Measurements from ENCODE around the gene ZMIZ1.
A peak's percentile ranks its signal among the peaks of the same experiment; 100 is the strongest.

ZMIZ1 gene

DNA sequence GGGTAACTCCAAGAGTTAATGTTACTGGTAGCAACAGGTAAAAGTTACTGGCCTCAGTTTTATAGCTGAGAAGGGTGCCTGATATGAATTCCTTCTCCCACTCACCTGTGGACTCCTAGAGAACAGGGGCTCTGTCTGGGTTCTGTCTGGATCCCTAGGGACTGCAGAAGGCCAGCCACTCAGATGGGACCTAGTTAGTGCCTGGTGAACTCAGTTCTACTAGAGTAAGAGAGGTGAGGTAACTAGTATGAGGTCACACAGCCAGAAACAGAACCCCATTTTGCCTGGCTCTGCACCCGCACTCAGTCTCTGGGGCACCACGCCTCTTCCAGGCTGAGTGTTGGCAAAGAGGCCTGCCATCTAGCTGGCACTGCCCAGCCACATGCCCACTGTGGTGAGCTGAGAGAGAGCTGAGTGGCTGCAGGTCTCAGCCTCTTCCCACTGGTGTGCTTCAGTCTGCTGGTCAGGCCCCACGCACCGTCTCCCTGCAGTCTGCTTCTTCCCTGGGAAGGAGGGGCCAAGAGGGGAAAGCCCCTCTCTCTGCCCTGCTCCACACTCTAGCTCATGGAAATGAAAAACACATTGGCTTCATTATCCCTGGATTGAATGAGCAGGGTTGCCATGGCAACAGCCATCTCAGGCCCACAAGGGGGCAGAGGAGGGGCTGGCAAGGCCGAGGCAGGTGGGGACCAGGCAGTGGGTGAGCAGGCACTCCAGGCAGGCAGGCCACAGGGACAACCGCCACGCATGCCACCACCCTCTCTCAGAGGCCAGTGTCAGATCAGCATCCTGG, 110.6 kb downstream of the ZMIZ1 start:
- H3K27me3 Mint-ChIP-seq, result peaks cover 3 to 25% of the 10 kb centered on the region in 2 donors
- peak in 1 of 2 donors; percentile 4 for ATAC-seq (replicated peaks)
- DNase-seq, result no peak
- H3K36me3 Mint-ChIP-seq, result no peaks in the 10 kb centered on the region
- H3K4me1 Mint-ChIP-seq, result peaks cover 13 to 30% of the 10 kb centered on the region in 2 donors
- H3K9me3 Mint-ChIP-seq, result no peaks in the 10 kb centered on the region
- no peak overlapping the region for H3K27ac Mint-ChIP-seq
- H3K4me3 Mint-ChIP-seq, result no peak overlapping the region

DNA sequence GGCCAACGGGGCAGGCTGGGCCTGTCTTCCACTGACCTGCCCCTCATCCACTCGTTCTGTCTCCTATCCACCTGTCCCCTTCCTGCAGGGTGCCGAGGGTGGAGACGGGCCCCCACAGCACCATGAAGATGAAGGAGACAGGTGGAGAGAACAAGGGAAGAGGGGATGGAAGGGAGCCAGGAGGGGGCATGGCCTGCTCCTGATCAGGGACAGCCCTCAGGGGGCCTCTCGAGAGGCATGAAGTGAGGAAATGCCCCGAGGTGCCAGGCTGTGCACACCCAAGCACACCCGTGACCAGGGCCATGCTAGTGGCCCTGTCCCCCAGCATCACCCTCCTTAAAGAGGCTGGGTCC, 111.2 kb downstream of the ZMIZ1 start:
- Mint-ChIP-seq H3K27ac (no peak overlapping the region), H3K36me3 (no peaks in the 10 kb centered on the region), H3K9me3 (no peaks in the 10 kb centered on the region), H3K4me3 (no peak overlapping the region), H3K4me1 (peaks cover 13 to 28% of the 10 kb centered on the region in 2 donors), H3K27me3 (peaks cover 3 to 25% of the 10 kb centered on the region in 2 donors)
- DNase-seq, result no peak
- ATAC-seq (replicated peaks), result no peak

DNA sequence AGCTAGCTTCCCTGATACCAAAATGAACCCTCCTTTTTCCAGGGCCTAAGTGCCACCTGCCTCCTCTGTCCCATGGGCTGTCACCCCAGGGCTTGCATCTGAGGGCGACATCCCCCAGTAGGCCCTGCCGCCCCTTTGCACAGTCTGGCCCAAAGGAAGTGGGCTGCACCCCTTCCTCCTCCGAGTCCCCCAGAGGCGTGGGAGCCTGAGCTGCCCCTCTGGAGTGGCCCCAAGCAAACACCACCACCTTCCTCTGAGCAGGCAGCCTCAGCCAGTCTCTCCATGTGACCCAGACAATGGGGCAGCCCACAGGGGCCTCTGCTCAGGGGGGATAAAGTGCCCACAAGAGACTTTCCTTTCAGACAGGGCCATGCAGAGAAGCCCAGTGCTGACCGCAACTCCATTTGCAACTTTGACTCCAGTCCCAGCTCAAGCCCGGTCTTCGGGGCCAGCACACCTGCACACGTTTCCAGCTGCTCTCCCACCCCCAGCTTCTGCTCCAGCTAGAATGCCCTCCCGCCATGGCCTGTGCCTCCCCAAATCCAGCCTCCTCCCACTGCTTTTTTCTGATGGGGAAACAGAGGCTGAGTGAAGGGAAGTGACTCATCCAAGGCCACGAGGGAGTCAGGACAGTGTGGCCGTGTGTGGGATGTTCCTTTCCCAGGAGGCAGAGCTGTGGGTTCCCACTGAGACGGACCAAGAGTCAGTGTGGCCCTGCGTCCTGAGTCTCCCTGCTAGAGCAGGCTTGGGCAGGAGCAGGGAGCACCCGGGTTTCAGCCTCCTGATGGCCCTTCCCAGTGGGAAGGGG, 111.9 kb downstream of the ZMIZ1 start:
- H3K9me3 Mint-ChIP-seq, result no peaks in the 10 kb centered on the region
- H3K4me3 Mint-ChIP-seq, result no peak overlapping the region
- ATAC-seq (replicated peaks), result no peak

DNA sequence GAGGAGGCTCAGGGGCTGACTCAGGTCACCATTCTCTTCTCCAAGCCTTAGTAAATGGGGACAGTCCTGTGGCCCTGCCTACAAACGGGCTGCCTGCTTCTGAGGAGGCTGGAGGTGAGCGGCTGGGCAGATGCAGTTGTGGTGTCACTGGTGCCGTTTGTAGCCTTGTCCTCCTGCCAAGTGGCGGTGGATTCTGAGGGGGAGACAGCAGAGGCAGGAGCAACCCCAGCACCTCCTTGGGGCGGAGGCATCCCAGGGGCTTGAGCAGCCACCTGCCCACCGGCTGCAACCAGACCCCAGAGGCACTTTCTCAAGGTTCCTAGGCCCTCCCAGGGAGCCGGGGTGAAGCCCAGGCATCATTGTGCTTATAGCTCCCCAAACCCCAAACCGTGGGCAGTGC, 112.5 kb downstream of the ZMIZ1 start:
- ATAC-seq (replicated peaks) (no peak), DNase-seq (no peak)
- peaks cover 11 to 28% of the 10 kb centered on the region in 2 donors for H3K4me1 Mint-ChIP-seq
- no peak overlapping the region for H3K27ac Mint-ChIP-seq
- no peaks in the 10 kb centered on the region for H3K9me3 Mint-ChIP-seq
- no peaks in the 10 kb centered on the region for H3K36me3 Mint-ChIP-seq
- no peak overlapping the region for H3K4me3 Mint-ChIP-seq
- peaks cover 3 to 36% of the 10 kb centered on the region in 2 donors for H3K27me3 Mint-ChIP-seq

More for the DNA sequence above, 111.9 kb downstream of the ZMIZ1 start:
- Mint-ChIP-seq H3K27me3 (peaks cover 3 to 31% of the 10 kb centered on the region in 2 donors), H3K27ac (no peak overlapping the region), H3K4me1 (peaks cover 11 to 28% of the 10 kb centered on the region in 2 donors), H3K36me3 (no peaks in the 10 kb centered on the region)
- DNase-seq, result no peak

DNA sequence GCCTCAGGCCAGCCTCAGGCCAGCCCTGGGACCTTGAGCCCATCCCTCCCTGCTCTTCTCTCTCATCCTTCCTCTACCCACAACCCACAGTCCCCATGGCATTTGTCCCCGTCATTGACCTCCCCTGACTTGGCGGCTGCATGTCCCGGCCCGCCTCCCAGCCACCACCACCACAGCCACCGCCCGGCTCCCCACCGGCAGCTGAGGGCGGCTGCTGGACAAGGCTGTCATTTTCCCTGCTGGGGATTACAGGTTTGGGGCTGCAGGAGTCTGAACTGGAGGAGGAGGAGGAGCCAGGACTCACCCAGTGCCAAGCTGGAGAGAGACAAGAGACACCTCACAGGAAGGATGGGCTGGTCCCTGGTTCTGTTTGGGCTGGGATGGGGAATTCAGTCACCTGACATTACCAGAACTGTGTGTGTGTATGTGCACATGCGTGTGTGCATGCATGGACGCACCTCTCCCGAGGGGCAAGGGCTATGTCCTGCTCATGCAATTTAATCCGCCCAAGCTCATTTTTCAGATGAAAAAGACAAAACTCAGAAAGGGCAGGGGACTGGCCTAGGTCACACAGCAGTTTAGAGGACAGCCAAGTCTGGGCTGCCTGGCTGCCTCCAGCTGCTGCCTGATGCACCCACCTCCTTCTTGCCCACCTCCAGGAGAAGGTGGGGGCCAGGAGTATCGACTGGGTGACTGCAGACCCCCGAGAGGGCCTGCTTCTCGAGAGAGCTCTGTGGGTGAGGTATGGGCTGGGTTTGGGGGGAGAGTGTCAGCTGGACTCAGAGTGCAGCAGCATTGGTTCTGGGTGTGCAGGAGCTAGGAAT, 113.1 kb downstream of the ZMIZ1 start:
- Mint-ChIP-seq H3K27me3 (peaks cover 3 to 36% of the 10 kb centered on the region in 2 donors), H3K9me3 (no peaks in the 10 kb centered on the region), H3K4me3 (no peak overlapping the region), H3K27ac (no peak overlapping the region), H3K4me1 (peaks cover 9 to 22% of the 10 kb centered on the region in 2 donors), H3K36me3 (no peaks in the 10 kb centered on the region)
- DNase-seq (no peak), ATAC-seq (replicated peaks) (no peak)

DNA sequence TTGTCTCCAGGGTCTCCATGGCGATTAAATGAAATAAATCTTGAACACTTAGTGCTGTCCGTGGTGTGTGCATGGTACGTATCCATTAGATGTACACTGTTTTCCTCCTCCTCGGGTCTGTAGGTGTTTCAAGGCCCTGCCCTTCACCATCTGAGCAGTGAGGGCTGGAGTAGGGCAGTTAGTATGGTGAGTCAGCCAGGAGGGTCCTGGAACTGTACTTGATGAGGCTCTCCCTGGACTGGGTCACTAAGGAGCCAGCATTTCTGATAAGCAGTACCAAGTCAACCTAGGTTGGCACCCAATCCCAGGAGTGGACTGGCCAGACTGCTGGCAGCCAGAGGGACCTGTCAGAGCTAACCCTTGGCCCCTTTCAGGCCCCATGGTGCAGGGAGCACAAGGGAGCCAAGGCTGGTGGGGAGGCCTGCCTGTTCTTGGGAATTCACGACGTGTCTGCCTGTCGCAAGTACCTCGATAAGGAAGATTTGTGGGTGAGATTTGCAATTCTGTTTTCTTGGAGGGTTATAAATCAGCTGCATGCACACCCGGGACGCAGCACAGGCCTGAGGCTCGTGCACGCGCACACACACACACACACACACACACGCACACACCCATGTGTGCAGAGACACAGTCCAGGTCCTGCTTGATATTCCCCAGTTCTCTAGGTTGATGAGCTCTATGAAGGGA, 114.2 kb downstream of the ZMIZ1 start:
- Mint-ChIP-seq H3K4me3 (no peak overlapping the region), H3K4me1 (peaks cover 9 to 12% of the 10 kb centered on the region in 2 donors), H3K9me3 (no peaks in the 10 kb centered on the region), H3K27me3 (peaks cover 3 to 35% of the 10 kb centered on the region in 2 donors), H3K36me3 (no peaks in the 10 kb centered on the region), H3K27ac (no peak overlapping the region)
- ATAC-seq (replicated peaks), result no peak
- DNase-seq, result no peak

DNA sequence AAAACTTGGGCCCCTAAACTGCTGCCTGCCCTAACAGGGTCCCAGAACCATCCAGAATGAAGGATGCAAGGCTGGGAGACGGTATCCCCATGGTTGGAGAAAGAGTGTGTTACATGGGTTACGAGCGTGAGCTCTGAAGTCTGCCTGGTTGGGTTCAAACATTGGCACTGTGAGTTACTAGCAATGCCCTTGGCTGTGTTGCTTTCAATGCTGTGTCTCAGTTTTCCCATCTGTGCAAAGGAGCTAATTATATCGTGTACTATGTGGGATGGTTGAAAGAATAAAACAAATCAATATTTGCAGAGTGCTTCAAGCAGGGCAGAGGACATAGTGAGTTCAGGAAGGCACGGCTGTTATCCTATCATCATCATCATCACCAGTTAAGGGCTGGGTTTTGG, 114.7 kb downstream of the ZMIZ1 start:
- no peak for ATAC-seq (replicated peaks)
- no peaks in the 10 kb centered on the region for H3K9me3 Mint-ChIP-seq
- H3K27ac Mint-ChIP-seq, result no peak overlapping the region
- H3K36me3 Mint-ChIP-seq, result no peaks in the 10 kb centered on the region
- no peak for DNase-seq
- H3K27me3 Mint-ChIP-seq, result peaks cover 3 to 30% of the 10 kb centered on the region in 2 donors
- peaks cover 5 to 7% of the 10 kb centered on the region in 2 donors for H3K4me1 Mint-ChIP-seq
- H3K4me3 Mint-ChIP-seq, result no peak overlapping the region

DNA sequence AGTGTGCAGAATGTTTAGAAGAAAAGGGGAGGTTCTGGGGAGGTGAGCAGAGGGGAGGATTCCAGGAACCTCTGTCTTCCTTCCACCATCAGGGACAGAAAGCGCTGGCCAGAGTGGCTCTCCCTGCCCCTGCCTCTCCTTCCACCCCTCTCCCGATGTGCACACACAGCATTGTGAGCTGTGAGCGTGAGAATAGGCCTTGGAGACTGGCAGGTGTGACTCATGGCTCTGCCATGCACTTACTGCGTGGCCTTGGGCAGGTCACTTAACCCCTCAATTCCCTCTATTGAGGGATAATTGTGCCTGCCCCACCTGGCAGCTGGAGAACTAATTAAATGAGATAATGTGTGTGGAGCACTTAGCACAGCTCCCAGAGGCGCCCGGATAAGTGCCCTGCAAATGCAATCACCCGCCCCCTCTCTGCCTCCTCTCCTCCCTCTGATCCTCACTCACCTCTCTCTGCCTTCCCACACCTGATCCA, 115.4 kb downstream of the ZMIZ1 start:
- Mint-ChIP-seq H3K4me3 (no peak overlapping the region), H3K27me3 (peaks cover 3 to 29% of the 10 kb centered on the region in 2 donors), H3K36me3 (no peaks in the 10 kb centered on the region), H3K9me3 (no peaks in the 10 kb centered on the region), H3K4me1 (peaks cover 0 to 3% of the 10 kb centered on the region in 2 donors), H3K27ac (no peak overlapping the region)
- no peak for ATAC-seq (replicated peaks)
- DNase-seq, result no peak

DNA sequence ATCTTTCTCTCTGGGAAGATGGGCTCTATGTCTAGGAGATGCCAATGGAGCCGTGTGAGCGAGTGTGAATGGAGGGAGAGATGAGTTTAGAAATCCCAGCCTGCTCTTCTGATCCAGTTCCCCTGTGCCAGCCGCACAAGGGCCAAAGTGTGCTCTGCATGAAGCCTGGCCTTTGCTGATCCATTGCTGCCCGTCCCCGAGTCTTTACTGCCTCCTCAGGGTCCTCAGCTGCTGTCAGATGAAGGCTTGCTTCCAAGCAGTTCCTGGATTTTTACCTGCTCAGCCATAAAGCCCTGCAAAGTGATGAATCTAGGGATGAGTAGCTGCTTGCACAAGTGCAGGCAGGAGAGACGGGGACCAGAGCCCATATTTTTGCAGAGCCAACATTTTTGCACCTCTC, 115.9 kb downstream of the ZMIZ1 start:
- ATAC-seq (replicated peaks) (no peak), DNase-seq (no peak)
- Mint-ChIP-seq H3K9me3 (no peaks in the 10 kb centered on the region), H3K27ac (no peak overlapping the region), H3K27me3 (peaks cover 3 to 29% of the 10 kb centered on the region in 2 donors), H3K36me3 (no peaks in the 10 kb centered on the region), H3K4me1 (peaks cover 0 to 3% of the 10 kb centered on the region in 2 donors), H3K4me3 (no peak overlapping the region)

DNA sequence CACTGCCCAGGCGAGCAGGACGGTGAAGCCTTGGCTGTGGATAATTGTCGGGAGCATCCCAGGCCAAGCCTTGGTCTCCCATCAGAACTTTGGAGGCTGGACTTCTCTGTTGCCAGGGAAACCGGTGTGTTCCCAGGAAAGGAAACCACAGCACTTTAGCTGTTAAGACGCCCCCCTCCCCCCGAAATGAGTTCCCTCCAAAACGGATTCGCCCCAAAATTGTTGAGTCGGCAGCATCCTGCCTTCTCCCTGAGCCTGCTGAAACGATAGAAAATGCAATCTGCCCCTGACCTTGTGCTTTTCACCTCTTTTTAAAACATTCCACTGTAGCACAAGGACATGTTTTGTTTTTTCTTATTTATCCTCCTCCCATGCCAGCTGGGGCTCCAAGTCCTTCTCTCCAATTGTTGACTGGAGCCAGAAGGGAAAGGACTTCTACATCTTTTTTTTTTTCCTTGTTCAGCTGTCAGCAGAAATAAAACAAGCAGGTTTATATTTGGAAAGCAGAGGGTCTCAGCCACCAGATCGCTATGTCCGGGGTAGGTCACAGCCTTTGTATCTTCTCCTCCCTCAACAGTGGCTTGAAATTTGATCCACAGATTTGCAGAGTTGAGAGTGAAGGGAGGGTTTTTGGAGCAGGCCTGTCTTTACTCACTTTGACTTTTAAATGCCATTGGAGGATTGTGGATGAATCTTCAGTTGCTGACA, 116.5 kb downstream of the ZMIZ1 start:
- Mint-ChIP-seq H3K27ac (no peak overlapping the region), H3K4me3 (no peak overlapping the region), H3K9me3 (no peaks in the 10 kb centered on the region), H3K4me1 (peaks cover 0 to 3% of the 10 kb centered on the region in 2 donors), H3K36me3 (no peaks in the 10 kb centered on the region), H3K27me3 (peaks cover 3 to 28% of the 10 kb centered on the region in 2 donors)
- DNase-seq (no peak), ATAC-seq (replicated peaks) (no peak)

DNA sequence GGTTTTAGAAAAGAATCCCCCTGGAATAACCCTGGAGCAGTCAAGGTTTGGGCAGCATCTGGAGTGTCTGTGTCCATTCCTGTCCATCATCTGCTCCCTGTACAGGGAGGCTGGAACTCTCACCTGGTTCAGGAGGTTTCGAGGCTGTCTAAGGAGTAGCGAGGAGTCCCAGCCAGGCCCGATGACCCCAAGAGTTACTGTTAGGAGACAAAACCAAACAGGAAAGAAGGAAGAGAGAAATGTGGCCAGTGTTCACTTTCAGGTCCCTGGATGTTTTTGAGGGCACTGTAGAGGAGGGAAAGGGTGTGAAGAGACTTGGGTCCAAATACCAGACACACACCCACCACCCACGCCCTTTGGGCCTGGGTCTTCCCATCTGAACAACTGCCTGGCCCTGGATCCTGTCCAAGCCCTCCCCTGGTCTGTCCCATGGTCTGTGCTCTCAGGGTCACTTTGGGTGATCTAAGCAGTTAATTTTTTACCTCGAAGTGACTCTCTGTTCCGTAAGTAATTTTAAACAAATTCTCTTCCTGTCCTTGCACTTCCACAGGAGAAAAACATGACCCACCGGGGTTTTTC, 117.1 kb downstream of the ZMIZ1 start:
- peaks cover 0 to 1% of the 10 kb centered on the region in 2 donors for H3K4me1 Mint-ChIP-seq
- H3K27ac Mint-ChIP-seq, result no peak overlapping the region
- H3K9me3 Mint-ChIP-seq, result no peaks in the 10 kb centered on the region
- H3K4me3 Mint-ChIP-seq, result no peak overlapping the region
- ATAC-seq (replicated peaks) (no peak), DNase-seq (no peak)
- H3K36me3 Mint-ChIP-seq, result peaks cover 0 to under 1% of the 10 kb centered on the region in 2 donors
- H3K27me3 Mint-ChIP-seq, result peaks cover 3 to 22% of the 10 kb centered on the region in 2 donors

DNA sequence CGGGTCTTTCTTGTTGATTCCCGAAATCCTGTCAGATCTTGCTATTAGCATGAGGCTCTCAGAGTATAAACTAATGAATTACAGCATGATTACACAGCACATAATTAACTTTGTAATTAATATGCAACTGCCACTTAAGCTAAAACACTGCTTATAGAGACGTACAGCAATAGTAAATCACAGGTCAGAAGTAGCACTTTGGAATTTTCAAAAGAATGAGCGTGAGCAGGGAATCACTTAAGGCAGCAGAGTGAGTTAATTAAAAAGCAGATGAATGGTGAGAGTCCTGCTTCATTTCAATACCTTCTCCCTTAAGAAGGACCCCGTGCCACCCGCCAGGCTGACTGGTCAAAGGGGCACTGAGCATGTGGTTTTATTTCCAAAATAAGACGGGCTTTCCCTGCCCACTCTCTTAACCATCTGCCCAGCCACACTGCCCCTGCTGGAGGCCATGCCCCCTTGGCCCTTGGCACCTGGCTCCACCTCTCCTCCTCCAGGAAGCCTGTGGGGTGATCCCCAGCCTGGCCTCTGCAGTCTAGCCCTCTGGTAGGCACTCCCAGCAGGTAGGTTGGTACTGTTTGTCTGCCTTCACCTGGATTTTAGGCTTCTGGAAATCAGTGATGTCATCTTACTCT, 117.8 kb downstream of the ZMIZ1 start:
- ATAC-seq (replicated peaks) (no peak), DNase-seq (no peak)
- Mint-ChIP-seq H3K27me3 (peaks cover 2 to 16% of the 10 kb centered on the region in 2 donors), H3K36me3 (peaks cover 2 to 3% of the 10 kb centered on the region in 2 donors), H3K27ac (no peak overlapping the region), H3K4me1 (peaks cover 0 to 1% of the 10 kb centered on the region in 2 donors), H3K4me3 (no peak overlapping the region), H3K9me3 (peaks cover 0 to 3% of the 10 kb centered on the region in 2 donors)

Data from stimulated activated naive B cell treated with anti-CD40 and anti-IgM and Interleukin-4, amounts not matched to agents 10 μg/mL and 1 μg/mL and 100 μg/mL, for 72 hours (primary cell).